ENCODE results near the gene RPL22L1. TPM values are rescaled to one million over a fixed set of nuclear protein-coding genes. Genes with fewer than 3 reads are reported as not detected.

The RPL22L1 gene
- total RNA-seq (10 to 100 TPM; 21.3 to 66.3 TPM), polyA plus RNA-seq (100 to 1,000 TPM; 162 to 252 TPM)
- long read RNA-seq, donor 1, transcript RPL22L1-204 (4 exons, 581 nt), result minor isoform, 16 of 65 reads
- long read RNA-seq, donor 1, transcript RPL22L1-201 (4 exons, 2,190 nt), result major isoform, 29 of 65 reads
- long read RNA-seq, donor 1, partial matches to known transcripts, result 11 of 65 reads
- long read RNA-seq, donor 1, other reads (novel, unspliced or antisense), result 0 of 65 reads
- long read RNA-seq, donor 2, transcript RPL22L1-204 (4 exons, 581 nt), result minor isoform, 8 of 38 reads
- long read RNA-seq, donor 2, transcript RPL22L1-201 (4 exons, 2,190 nt), result major isoform, 19 of 38 reads
- long read RNA-seq, donor 2, partial matches to known transcripts, result 5 of 38 reads
- long read RNA-seq, donor 2, other reads (novel, unspliced or antisense), result 0 of 38 reads
- long read RNA-seq, donor 3, transcript RPL22L1-204 (4 exons, 581 nt), result minor isoform, 7 of 33 reads
- long read RNA-seq, donor 3, transcript RPL22L1-201 (4 exons, 2,190 nt), result major isoform, 17 of 33 reads
- long read RNA-seq, donor 3, partial matches to known transcripts, result 5 of 33 reads
- long read RNA-seq, donor 3, other reads (novel, unspliced or antisense), result 0 of 33 reads
- long read RNA-seq, donor 4, transcript RPL22L1-204 (4 exons, 581 nt), result minor isoform, 5 of 28 reads
- long read RNA-seq, donor 4, transcript RPL22L1-201 (4 exons, 2,190 nt), result major isoform, 11 of 28 reads
- long read RNA-seq, donor 4, partial matches to known transcripts, result 0 of 28 reads
- long read RNA-seq, donor 4, other reads (novel, unspliced or antisense), result 0 of 28 reads
- long read RNA-seq, donor 5, transcript RPL22L1-201 (4 exons, 2,190 nt), result major isoform, 26 of 52 reads
- long read RNA-seq, donor 5, transcript RPL22L1-204 (4 exons, 581 nt), result minor isoform, 16 of 52 reads
- long read RNA-seq, donor 5, transcript RPL22L1-202 (4 exons, 506 nt), result minor isoform, 8 of 52 reads
- long read RNA-seq, donor 5, partial matches to known transcripts, result 0 of 52 reads
- long read RNA-seq, donor 5, other reads (novel, unspliced or antisense), result 0 of 52 reads

DNA sequence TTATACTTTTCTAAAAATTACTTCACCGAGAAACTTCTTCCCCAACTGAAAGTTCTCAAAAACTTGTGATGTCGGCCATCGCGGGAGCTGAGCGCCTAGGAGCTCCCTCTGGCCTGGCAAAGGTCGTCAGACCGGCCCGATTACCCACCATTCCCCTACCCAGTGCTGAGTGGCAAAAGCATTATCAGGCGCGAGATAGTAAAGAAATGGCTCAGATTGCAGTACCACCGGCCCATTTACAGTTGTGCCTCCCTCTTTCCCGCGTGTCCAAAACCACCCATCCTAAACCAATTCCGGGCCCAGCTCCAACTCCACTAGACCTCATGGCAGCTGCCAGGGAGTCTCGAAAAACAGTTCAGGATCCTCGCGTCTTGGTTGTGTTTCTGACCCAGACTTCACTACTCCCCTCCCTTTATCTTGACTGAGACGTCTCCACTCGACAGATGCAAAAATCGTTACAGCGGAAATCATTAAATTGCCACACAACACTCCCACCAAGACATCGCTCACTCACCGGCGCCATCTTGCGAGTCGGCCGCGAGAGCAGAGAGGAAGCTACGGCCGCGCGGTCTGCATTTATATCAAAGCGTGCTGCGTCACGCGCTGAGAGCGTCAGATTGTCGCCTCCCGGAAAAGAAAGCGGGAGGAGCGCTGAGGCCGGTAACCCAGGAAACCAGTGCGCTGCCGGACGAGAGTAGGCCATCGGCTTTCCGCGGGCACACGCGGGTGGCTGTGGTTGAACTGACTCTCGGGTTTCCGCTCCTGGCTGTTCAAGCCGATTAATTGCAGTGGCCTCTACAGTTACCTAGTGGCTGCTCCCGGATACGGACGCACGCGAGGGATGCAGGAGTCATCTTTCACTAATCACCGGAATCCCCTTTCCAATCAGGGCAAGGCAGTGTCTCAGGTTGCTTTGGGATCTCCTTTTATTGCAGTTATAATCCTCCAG is at the start of gene RPL22L1:
TSS of gene RPL22L1 (minus strand) at position 551 of the 949 bp plus-strand sequence. CDS start at position 523, 28 bp downstream.
- H3K36me3 ChIP-seq (ENCODE audit: control insufficient read depth in 4 of 4, insufficient read depth in 4 of 4, low read length in 4 of 4), result peaks cover 11 to 21% (median 17%) of the 10 kb centered on the region in 4 donors
- peak within 1 kb of the TSS; percentile 68 to 98 for H3K27ac ChIP-seq (ENCODE audit: low read depth in 1 of 2, low read length in 1 of 2)
- DNase-seq (peak; percentile 96 to 98 (median 98)), ATAC-seq (ENCODE audit: insufficient read depth, low FRiP score) (peak; percentile 94)
- no peaks in the 10 kb centered on the region for H3K27me3 ChIP-seq (ENCODE audit: control insufficient read depth in 3 of 3, insufficient read depth in 3 of 3, low read length in 2 of 3)
- TF ChIP-seq, protein P1, sequence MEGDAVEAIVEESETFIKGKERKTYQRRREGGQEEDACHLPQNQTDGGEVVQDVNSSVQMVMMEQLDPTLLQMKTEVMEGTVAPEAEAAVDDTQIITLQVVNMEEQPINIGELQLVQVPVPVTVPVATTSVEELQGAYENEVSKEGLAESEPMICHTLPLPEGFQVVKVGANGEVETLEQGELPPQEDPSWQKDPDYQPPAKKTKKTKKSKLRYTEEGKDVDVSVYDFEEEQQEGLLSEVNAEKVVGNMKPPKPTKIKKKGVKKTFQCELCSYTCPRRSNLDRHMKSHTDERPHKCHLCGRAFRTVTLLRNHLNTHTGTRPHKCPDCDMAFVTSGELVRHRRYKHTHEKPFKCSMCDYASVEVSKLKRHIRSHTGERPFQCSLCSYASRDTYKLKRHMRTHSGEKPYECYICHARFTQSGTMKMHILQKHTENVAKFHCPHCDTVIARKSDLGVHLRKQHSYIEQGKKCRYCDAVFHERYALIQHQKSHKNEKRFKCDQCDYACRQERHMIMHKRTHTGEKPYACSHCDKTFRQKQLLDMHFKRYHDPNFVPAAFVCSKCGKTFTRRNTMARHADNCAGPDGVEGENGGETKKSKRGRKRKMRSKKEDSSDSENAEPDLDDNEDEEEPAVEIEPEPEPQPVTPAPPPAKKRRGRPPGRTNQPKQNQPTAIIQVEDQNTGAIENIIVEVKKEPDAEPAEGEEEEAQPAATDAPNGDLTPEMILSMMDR (IDR thresholded peaks at IDR 0.05; ENCODE audit: control extremely low read depth, extremely low read depth), result no peak
- H3K9ac ChIP-seq (ENCODE audit: insufficient read depth in 1 of 2, low read length in 2 of 2), result peak within 1 kb of the TSS; percentile 95 to 96
- WGBS, 2 donors, result 0% methylated on average over 59 of the region's 59 CpGs
- no peaks in the 10 kb centered on the region for H3K9me3 ChIP-seq (ENCODE audit: control insufficient read depth in 4 of 4, insufficient read depth in 3 of 4, low read length in 3 of 4)
- H3K4me3 ChIP-seq, result peak within 1 kb of the TSS; percentile 91
- H3K4me1 ChIP-seq (ENCODE audit: control insufficient read depth in 5 of 5, insufficient read depth in 5 of 5, low read length in 5 of 5), result peaks cover 3 to 26% (median 4%) of the 10 kb centered on the region in 5 donors

DNA sequence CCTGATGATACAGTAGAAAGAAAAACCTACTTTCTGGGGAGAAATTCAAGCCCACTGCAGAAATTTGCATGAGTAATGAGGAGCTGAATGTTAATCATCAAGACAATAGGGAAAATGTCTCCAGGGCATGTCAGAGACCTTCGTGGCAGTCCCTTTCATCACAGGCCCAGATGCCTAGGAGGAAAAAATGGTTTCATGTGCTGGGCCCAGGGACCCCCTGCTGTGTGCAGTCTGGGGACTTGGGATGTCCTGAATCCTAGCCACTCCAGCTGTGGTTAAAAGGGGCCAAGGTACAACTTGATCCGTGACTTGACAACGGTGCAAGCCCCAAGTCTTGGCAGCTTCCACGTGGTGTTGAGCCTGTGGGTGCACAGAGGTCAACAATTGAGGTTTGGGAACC is 48.7 kb upstream of the RPL22L1 start:
- TF ChIP-seq, protein P1 (IDR thresholded peaks at IDR 0.05; ENCODE audit: control extremely low read depth, extremely low read depth), result no peak
- Histone ChIP-seq H3K27ac (ENCODE audit: low read depth in 1 of 2, low read length in 1 of 2) (no peak overlapping the region), H3K27me3 (ENCODE audit: control insufficient read depth in 3 of 3, insufficient read depth in 3 of 3, low read length in 2 of 3) (no peaks in the 10 kb centered on the region), H3K4me3 (no peak overlapping the region), H3K36me3 (ENCODE audit: control insufficient read depth in 4 of 4, insufficient read depth in 4 of 4, low read length in 4 of 4) (no peaks in the 10 kb centered on the region), H3K4me1 (ENCODE audit: control insufficient read depth in 5 of 5, insufficient read depth in 5 of 5, low read length in 5 of 5) (no peaks in the 10 kb centered on the region), H3K9me3 (ENCODE audit: control insufficient read depth in 4 of 4, insufficient read depth in 3 of 4, low read length in 3 of 4) (peaks cover 0 to 10% (median 9%) of the 10 kb centered on the region in 4 donors), H3K9ac (ENCODE audit: insufficient read depth in 1 of 2, low read length in 2 of 2) (no peak overlapping the region)
- ATAC-seq (ENCODE audit: insufficient read depth, low FRiP score) (no peak), DNase-seq (no peak)
- 80 to 87% methylated on average over 4 of the region's 4 CpGs for WGBS, 2 donors

DNA sequence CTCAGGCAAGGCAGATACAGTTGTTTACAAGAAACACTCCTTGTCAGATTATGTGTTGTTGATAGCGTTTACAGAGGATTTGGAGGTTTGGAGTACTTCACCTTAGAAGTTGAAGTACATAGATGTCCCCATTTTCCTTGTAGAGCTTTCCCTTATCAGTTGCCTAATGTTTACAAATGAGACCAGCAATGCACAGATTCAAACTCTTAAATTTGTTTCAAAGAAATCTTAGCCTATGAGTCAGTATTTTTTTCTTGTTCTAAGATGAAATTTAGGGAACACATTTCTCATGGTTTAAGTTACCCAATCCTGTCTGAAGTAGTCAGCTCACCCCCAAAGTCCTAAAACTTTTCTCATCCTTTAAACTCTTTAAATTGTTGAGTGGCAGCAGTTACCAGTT is 44.7 kb upstream of the RPL22L1 start:
- ATAC-seq (ENCODE audit: insufficient read depth, low FRiP score), result no peak
- no peak overlapping the region for H3K27ac ChIP-seq (ENCODE audit: low read depth in 1 of 2, low read length in 1 of 2)
- H3K9ac ChIP-seq (ENCODE audit: insufficient read depth in 1 of 2, low read length in 2 of 2), result no peak overlapping the region
- no peaks in the 10 kb centered on the region for H3K27me3 ChIP-seq (ENCODE audit: control insufficient read depth in 3 of 3, insufficient read depth in 3 of 3, low read length in 2 of 3)
- TF ChIP-seq, protein P1 (IDR thresholded peaks at IDR 0.05; ENCODE audit: control extremely low read depth, extremely low read depth), result no peak
- peaks cover 0 to 19% (median 5%) of the 10 kb centered on the region in 4 donors for H3K9me3 ChIP-seq (ENCODE audit: control insufficient read depth in 4 of 4, insufficient read depth in 3 of 4, low read length in 3 of 4)
- no peak overlapping the region for H3K4me3 ChIP-seq
- 37 to 54% methylated on average over 1 of the region's 1 CpG for WGBS, 2 donors
- H3K36me3 ChIP-seq (ENCODE audit: control insufficient read depth in 4 of 4, insufficient read depth in 4 of 4, low read length in 4 of 4), result no peaks in the 10 kb centered on the region
- H3K4me1 ChIP-seq (ENCODE audit: control insufficient read depth in 5 of 5, insufficient read depth in 5 of 5, low read length in 5 of 5), result no peaks in the 10 kb centered on the region
- no peak for DNase-seq

Measured in lung (tissue), 16 donors.